HEK293 (cell line): ENCODE results near the gene DHDH.

Experiments
- OVOL3 ChIP-seq: fragments of 450-650 bp; formaldehyde crosslinking; IDR thresholded peaks from 2 replicates; pipeline ENCODE4 v1.5.1; 2016; ENCODE audit warnings: missing biosample characterization, missing genetic modification characterization
- ZNF112 ChIP-seq: fragments of 450-650 bp; formaldehyde crosslinking; IDR thresholded peaks from 2 replicates; pipeline ENCODE4 v1.5.0; 2017; ENCODE audit warnings: missing biosample characterization, missing genetic modification characterization

DNA sequence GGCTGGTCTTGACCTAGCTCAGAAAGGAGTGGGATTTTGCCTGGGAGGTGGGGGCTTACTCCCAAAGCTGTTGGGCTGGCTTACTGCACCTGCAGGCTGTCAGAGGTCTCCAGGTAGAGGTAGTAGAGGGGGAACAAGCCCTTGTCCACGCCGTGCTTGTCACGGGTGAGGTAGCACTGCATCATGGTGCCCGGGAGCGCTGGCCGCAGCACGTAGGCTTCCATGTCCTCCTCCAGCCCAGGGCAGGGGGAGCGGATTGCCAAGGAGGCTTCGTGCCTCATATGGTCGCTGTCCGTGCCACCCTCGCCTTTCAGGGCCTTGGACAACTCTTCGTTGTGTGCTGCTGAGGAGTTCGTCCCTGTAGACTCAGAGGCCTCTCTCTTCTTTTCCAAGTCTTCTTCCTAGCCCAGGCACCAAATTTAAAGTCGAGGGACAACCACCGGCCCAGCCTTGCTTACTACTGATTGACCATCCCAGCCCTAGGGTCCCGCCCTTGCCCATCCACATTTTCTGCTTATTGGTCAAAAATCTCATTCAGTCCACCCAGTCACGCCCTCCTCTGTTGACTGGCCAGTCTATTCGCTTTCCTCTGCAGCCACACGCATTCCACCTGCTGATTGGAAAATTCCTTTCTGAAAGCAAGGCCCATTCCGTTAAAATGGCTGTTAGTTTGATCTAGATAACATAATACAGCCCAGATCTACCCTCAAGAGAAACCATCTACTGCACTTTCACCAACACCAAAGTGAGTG, 45.5 kb upstream of the DHDH start:
- no peak for TF ChIP-seq ZNF112 (tag by site-specific recombination)
- no peak for TF ChIP-seq OVOL3
